ENCODE results near the gene TSPO.
"Not testable (repeated sequence)": the region's sequence is repeated elsewhere in the genome, so short reads cannot be mapped to it uniquely, and the experiment has no call there.

Gene TSPO

GRCh38 chr22:43131773-43132501, 19.4 kb upstream of the TSPO start:
- DNase-seq (ENCODE audit: low spot score) = no peak

- no peak for DNase-seq (ENCODE audit: low spot score)
These were observed 18.0 kb upstream of the TSPO start for GRCh38 chr22:43133401-43133800.

- DNase-seq (ENCODE audit: low spot score) = no peak
These were observed 16.8 kb upstream of the TSPO start for GRCh38 chr22:43134553-43134952.

- no peak for DNase-seq (ENCODE audit: low spot score)
These were observed 15.8 kb upstream of the TSPO start for GRCh38 chr22:43135565-43135964.

GRCh38 chr22:43136255-43136654, 15.1 kb upstream of the TSPO start:
- no peak for DNase-seq (ENCODE audit: low spot score)

- no peak for DNase-seq (ENCODE audit: low spot score)
These were observed 14.6 kb upstream of the TSPO start for GRCh38 chr22:43136801-43137200.

GRCh38 chr22:43142880-43143562, 8.3 kb upstream of the TSPO start, which contains the start of gene MCAT:
MCAT (minus strand) TSS chr22:43143398; CDS start chr22:43143348, 50 bp downstream.
- peak; percentile 60 for DNase-seq (ENCODE audit: low spot score)

- DNase-seq (ENCODE audit: low spot score) = no peak
These were observed 6.4 kb upstream of the TSPO start for GRCh38 chr22:43144949-43145348.

GRCh38 chr22:43145371-43145770, 6.0 kb upstream of the TSPO start:
- DNase-seq (ENCODE audit: low spot score) = not testable (repeated sequence)

GRCh38 chr22:43146332-43146731, 5.0 kb upstream of the TSPO start:
- DNase-seq (ENCODE audit: low spot score) = not testable (repeated sequence)

GRCh38 chr22:43147821-43148220, 3.5 kb upstream of the TSPO start:
- no peak for DNase-seq (ENCODE audit: low spot score)

- no peak for DNase-seq (ENCODE audit: low spot score)
These were observed 2.8 kb upstream of the TSPO start for GRCh38 chr22:43148581-43148980.

GRCh38 chr22:43150731-43151206, 590 bp upstream of the TSPO start:
- DNase-seq (ENCODE audit: low spot score) = no peak

- no peak for DNase-seq (ENCODE audit: low spot score)
These were observed 621 bp downstream of the TSPO start for GRCh38 chr22:43152003-43152356.

- peak; percentile 41 for DNase-seq (ENCODE audit: low spot score)
These were observed 1.2 kb downstream of the TSPO start for GRCh38 chr22:43152357-43153071.

- DNase-seq (ENCODE audit: low spot score) = no peak
These were observed 2.5 kb downstream of the TSPO start for GRCh38 chr22:43153899-43154298.

GRCh38 chr22:43154887-43155536, 3.7 kb downstream of the TSPO start:
- DNase-seq (ENCODE audit: low spot score) = no peak

- DNase-seq (ENCODE audit: low spot score) = no peak
These were observed 4.4 kb downstream of the TSPO start for GRCh38 chr22:43155789-43156188.

GRCh38 chr22:43156413-43156812, 5.1 kb downstream of the TSPO start:
- no peak for DNase-seq (ENCODE audit: low spot score)

GRCh38 chr22:43157874-43158546, 6.7 kb downstream of the TSPO start:
- DNase-seq (ENCODE audit: low spot score) = no peak

GRCh38 chr22:43158778-43159483, 7.6 kb downstream of the TSPO start:
- DNase-seq (ENCODE audit: low spot score) = no peak
